Tibial artery (tissue), 4 donors: Measurements from ENCODE around the gene USF2.
A peak's percentile ranks its signal among the peaks of the same experiment; 100 is the strongest.
"Not testable (repeated sequence)": the region's sequence is repeated elsewhere in the genome, so short reads cannot be mapped to it uniquely, and the experiment has no call there.

Experiments used
- DNase-seq, 2 donors: peaks; one replicate each; pipeline ENCODE4 v3.0.0-alpha.2; 2019
- H3K27ac ChIP-seq, 2 donors: fragments of 200-600 bp; sonication (generic) in 1 of 2; 1 replicate in 1 of 2; 2 replicates in 1 of 2; pipeline ENCODE4 v1.5.1; 2018 to 2019; ENCODE audit warnings: mild to moderate bottlenecking in 1 of 2
- H3K27me3 ChIP-seq, 2 donors: fragments of 200-600 bp; sonication (generic) in 1 of 2; one replicate each; pipeline versions ENCODE4 v1.5.1 to v1.6.0; 2016 to 2019
- H3K36me3 ChIP-seq, 3 donors: fragments of 200-600 bp; sonication (generic) in 2 of 3; one replicate each; pipeline ENCODE4 v1.5.1; 2016 to 2019; ENCODE audit warnings: mild to moderate bottlenecking in 2 of 3
- H3K4me1 ChIP-seq, 4 donors: fragments of 200-600 bp; sonication (generic) in 2 of 4; 1 replicate in 3 of 4; 2 replicates in 1 of 4; pipeline ENCODE4 v1.5.1; 2016 to 2019
- H3K4me3 ChIP-seq, 2 donors: fragments of 200-600 bp; sonication (generic) in 1 of 2; 1 replicate in 1 of 2; 2 replicates in 1 of 2; pipeline ENCODE4 v1.5.1; 2018 to 2019; ENCODE audit warnings: mild to moderate bottlenecking in 2 of 2
- H3K9me3 ChIP-seq, 3 donors: fragments of 200-600 bp; sonication (generic) in 1 of 3; one replicate each; pipeline ENCODE4 v1.5.1; 2016 to 2019
- intact Hi-C: fragments of 100-400 bp; cut with DNase I; formaldehyde crosslinking; loops from one replicate; pipeline ENCODE4 v1.15.0; 2023; ENCODE audit warnings: low total_unique reads
- TF ChIP-seq, protein P1 (sequence below), 2 experiments: fragments of 200-600 bp in 1 of 2; fragments of 450-650 bp in 1 of 2; IDR thresholded peaks; one replicate each; pipeline ENCODE4 v1.5.1; 2017 to 2019; ENCODE audit warnings: antibody characterized with exemption in 2 of 2, mild to moderate bottlenecking in 1 of 2, moderate library complexity in 1 of 2

The USF2 gene, protein sequence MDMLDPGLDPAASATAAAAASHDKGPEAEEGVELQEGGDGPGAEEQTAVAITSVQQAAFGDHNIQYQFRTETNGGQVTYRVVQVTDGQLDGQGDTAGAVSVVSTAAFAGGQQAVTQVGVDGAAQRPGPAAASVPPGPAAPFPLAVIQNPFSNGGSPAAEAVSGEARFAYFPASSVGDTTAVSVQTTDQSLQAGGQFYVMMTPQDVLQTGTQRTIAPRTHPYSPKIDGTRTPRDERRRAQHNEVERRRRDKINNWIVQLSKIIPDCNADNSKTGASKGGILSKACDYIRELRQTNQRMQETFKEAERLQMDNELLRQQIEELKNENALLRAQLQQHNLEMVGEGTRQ

DNA sequence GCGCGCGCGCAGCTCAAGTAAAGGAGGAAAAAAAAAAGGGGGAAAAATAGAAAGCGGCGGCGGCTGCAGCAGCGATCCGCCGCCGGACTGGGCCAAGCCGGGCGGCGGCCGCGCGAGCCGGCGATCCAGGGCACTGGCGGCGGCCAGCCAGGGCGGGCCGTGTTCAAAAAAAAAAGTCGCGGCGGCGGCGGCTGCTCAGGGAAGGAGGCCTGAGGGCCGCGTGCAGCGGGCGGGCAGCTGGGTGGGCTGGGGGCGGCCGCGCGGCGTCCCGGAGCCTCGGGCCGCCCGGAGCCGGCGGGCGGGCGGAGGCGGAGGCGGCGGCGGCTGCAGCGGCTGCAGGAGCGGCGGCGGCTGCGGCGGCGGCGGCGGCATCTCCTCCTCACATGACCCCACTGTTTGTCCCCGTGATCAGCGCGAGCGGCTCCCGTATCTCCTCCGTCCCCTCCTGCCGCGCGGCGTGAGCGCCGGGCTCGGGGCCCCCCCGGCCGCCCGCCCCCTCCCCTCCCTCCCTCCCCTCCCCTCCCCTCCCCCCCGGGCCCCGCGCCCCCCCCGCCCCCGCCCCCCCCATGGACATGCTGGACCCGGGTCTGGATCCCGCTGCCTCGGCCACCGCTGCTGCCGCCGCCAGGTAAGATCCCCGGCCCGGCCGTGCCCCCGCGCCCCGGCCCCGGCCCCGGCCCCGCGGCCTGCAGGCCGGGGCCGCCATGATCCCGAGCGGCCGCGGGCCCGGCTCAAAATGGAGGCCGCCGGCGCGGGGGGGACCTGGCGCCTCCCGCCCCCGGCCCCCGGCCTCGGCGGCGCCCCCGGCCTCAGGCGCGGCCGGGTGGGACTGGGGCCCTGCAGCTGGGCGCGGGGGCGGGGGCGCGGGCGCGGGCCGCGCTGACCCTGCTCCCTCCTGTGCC is at the start of gene USF2:
Gene USF2, plus strand, starts transcription at position 427 of the 902 bp plus-strand sequence. Its CDS starts 140 bp downstream, at position 567.
- H3K4me1 ChIP-seq = peaks cover 0 to 40% (median 20%) of the 10 kb centered on the region in 4 donors
- H3K9me3 ChIP-seq = no peaks in the 10 kb centered on the region
- intact Hi-C loops = loop anchor here (5.0 kb wide), 1 partner anchor 131 kb away; the partner anchor contains the start of genes FXYD1 and LGI4
- peak within 1 kb of the TSS; percentile 74 to 89 for H3K4me3 ChIP-seq
- peak within 1 kb of the TSS; percentile 93 to 98 for H3K27ac ChIP-seq
- TF ChIP-seq, protein P1, sequence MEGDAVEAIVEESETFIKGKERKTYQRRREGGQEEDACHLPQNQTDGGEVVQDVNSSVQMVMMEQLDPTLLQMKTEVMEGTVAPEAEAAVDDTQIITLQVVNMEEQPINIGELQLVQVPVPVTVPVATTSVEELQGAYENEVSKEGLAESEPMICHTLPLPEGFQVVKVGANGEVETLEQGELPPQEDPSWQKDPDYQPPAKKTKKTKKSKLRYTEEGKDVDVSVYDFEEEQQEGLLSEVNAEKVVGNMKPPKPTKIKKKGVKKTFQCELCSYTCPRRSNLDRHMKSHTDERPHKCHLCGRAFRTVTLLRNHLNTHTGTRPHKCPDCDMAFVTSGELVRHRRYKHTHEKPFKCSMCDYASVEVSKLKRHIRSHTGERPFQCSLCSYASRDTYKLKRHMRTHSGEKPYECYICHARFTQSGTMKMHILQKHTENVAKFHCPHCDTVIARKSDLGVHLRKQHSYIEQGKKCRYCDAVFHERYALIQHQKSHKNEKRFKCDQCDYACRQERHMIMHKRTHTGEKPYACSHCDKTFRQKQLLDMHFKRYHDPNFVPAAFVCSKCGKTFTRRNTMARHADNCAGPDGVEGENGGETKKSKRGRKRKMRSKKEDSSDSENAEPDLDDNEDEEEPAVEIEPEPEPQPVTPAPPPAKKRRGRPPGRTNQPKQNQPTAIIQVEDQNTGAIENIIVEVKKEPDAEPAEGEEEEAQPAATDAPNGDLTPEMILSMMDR (IDR thresholded peaks at IDR 0.05) = no peak
- H3K27me3 ChIP-seq = no peaks in the 10 kb centered on the region
- H3K36me3 ChIP-seq = peaks cover 20 to 40% (median 36%) of the 10 kb centered on the region in 3 donors
- peak; percentile 69 to 84 for DNase-seq

DNA sequence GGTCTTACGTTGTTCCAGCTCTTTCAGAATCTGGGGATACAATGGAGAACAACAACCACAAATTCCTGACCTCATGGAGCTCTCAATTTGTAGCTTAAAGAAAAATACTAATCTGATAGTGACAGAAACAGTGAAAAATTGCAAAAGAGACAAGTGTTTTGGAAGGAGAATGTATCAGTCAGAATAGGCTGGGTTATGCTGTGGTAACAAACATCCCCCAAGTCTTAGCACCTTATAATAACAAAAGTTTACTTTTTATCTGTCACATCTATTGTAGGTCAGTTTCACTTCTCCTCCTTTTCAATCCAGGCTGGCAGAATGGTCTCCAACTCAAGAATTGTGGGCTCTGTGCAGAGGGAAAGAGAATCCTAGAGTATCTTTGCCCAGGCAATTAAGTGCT is 49.8 kb upstream of the USF2 start:
- TF ChIP-seq, protein P1 (IDR thresholded peaks at IDR 0.05) = no peak
- Histone ChIP-seq H3K27me3 (peaks cover 0 to 18% of the 10 kb centered on the region in 2 donors), H3K4me3 (no peak overlapping the region), H3K27ac (no peak overlapping the region), H3K9me3 (peaks cover 0 to 7% (median 0%) of the 10 kb centered on the region in 3 donors), H3K36me3 (no peaks in the 10 kb centered on the region), H3K4me1 (peaks cover 0 to 4% (median 4%) of the 10 kb centered on the region in 4 donors)
- intact Hi-C loops = no loop called here
- DNase-seq = no peak

DNA sequence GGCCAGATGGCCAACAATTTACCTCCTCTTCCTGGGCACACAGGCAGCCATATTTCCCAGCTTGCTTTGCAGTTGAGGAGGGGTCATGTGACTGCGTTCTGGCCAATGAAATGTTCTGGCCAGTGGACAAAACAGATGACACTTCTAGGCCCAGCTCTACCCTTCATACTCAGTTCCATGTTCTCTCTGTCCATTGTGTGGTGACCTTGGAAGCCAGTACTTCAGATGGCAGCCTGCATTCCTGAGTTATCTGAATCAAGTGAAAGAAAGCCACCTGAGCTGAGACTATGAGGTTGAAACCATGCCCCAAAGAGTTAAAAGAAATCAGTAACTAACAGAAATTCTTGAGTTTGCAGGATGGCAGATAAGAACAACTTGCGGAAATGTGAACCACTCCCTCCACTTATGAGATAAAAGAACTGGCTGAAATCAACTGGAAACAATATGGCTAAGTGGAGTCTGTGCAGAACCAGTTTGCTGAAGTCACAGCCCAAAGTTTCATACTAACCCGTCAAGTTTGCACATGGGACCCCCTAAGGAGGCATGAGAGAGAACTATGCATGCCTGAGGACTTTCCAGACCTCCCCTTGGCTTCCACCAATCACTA is 48.3 kb upstream of the USF2 start:
- TF ChIP-seq, protein P1 (IDR thresholded peaks at IDR 0.05) = no peak
- Histone ChIP-seq H3K36me3 (no peaks in the 10 kb centered on the region), H3K4me3 (no peak overlapping the region), H3K4me1 (no peaks in the 10 kb centered on the region), H3K9me3 (peaks cover 0 to 7% (median 0%) of the 10 kb centered on the region in 3 donors), H3K27me3 (peaks cover 0 to 23% of the 10 kb centered on the region in 2 donors), H3K27ac (no peak overlapping the region)
- intact Hi-C loops = no loop called here
- DNase-seq = no peak

DNA sequence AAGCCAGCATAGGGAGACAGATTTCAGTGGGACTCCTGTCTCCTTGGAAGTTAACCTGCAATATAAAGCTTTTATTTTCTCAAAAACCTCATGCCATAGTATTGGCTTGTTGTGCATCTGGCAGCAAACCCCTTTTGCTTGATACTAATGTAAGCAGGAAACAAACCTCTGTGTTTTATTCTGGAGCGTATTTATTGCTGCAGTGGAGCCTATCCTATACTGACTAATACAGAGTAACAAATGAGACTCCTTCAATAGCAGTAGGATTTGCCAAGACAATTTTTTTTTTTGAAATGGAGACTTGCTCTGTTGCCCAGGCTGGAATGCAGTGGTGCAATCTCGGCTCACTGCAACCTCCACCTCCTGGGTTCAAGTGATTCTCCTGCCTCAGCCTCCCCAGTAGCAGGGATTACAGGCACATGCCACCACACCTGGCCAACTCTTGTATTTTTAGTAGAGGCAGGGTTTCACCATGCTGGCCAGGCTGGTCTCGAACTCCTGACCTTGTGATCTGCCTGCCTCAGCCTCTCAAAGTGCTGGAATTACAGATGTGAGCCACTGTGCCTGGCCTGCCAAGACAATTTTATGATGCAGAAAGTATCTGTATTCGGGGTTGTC is 47.7 kb upstream of the USF2 start:
- H3K4me1 ChIP-seq, H3K36me3 ChIP-seq, H3K9me3 ChIP-seq, H3K27ac ChIP-seq, intact Hi-C loops, DNase-seq, H3K4me3 ChIP-seq: not testable (repeated sequence)
- H3K27me3 ChIP-seq = peaks cover 0 to 30% of the 10 kb centered on the region in 2 donors

DNA sequence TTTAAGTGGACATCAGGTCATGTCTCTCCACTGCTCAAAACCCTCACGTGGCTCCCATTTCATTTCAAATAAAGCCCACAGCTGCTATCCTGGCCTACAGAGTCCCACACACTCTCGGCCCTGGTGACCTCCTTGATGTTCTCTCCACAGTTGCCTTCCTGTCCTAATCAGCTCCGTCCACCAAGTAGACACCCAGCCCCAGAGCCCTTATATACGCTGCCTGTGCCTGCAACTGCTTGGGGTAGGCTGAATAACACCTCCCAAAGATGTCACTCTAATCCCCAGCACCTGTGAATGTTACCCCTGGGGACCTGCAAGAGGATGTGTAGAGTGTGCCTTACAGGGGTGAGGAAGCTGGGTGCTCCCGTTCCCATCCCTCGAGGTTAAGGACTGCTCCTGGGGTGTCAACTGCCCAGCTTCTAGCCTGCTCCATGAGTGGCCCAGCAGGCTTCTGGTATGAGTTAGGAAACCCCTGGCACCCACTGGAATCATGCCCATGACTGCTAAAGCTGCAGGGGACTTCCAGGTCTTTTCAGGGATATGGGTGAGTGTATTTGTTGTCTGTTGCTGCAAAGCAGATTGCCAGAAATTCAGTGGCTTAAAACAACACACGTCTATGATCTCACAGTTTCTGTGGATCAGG is 46.3 kb upstream of the USF2 start:
- Histone ChIP-seq H3K9me3 (peaks cover 0 to 7% (median 0%) of the 10 kb centered on the region in 3 donors), H3K27ac (no peak overlapping the region), H3K4me1 (no peaks in the 10 kb centered on the region), H3K27me3 (peaks cover 0 to 35% of the 10 kb centered on the region in 2 donors), H3K4me3 (no peak overlapping the region), H3K36me3 (no peaks in the 10 kb centered on the region)
- intact Hi-C loops = no loop called here
- TF ChIP-seq, protein P1 (IDR thresholded peaks at IDR 0.05) = no peak
- DNase-seq = no peak
